Transverse colon (tissue), 4 donors: ENCODE results near the gene PPAN. TPM values are rescaled to one million over a fixed set of nuclear protein-coding genes. Genes with fewer than 3 reads are reported as not detected.

ENCODE experiments used
- DNase-seq: peaks from one replicate; pipeline ENCODE4 v3.0.0-alpha.2; 2019
- H3K27ac ChIP-seq, 4 donors: fragments of 200-600 bp; sonication (generic); 2 replicates each; pipeline ENCODE4 v1.5.1; 2016 to 2018; ENCODE audit warnings: inconsistent platforms in 4 of 4
- H3K27me3 ChIP-seq: fragments of 200-600 bp; sonication (generic); 2 replicates; pipeline ENCODE4 v1.5.1; 2017; ENCODE audit warnings: inconsistent platforms
- H3K36me3 ChIP-seq, 4 donors: fragments of 200-600 bp; sonication (generic); 2 replicates each; pipeline ENCODE4 v1.5.1; 2017 to 2019; ENCODE audit warnings: inconsistent platforms in 4 of 4
- H3K4me1 ChIP-seq, 4 donors: fragments of 200-600 bp; sonication (generic); 2 replicates each; pipeline ENCODE4 v1.5.1; 2017 to 2020; ENCODE audit warnings: inconsistent platforms in 4 of 4
- H3K4me3 ChIP-seq, 4 donors: fragments of 200-600 bp; sonication (generic); 1 replicate in 1 of 4; 2 replicates in 3 of 4; pipeline versions ENCODE4 v1.5.1 to v1.6.1; 2017 to 2019; ENCODE audit warnings: inconsistent platforms in 4 of 4
- H3K9me3 ChIP-seq, 2 donors: fragments of 200-600 bp; sonication (generic); 2 replicates each; pipeline ENCODE4 v1.5.1; 2017 to 2019; ENCODE audit warnings: inconsistent platforms in 2 of 2
- CTCF ChIP-seq, 5 experiments: fragments of 200-600 bp in 3 of 5; fragments of 450-650 bp in 2 of 5; sonication (generic) in 3 of 5; IDR thresholded peaks; 1 replicate in 2 of 5; 2 replicates in 3 of 5; pipeline ENCODE4 v1.5.1; 2016 to 2017; ENCODE audit warnings: antibody characterized with exemption in 5 of 5, inconsistent platforms in 3 of 5, mild to moderate bottlenecking in 2 of 5, moderate library complexity in 1 of 5
- EP300 ChIP-seq: sonication (generic); formaldehyde crosslinking; IDR thresholded peaks from one replicate; pipeline ENCODE4 v1.6.1; 2017; ENCODE audit warnings: antibody characterized with exemption, low read depth
- POLR2A ChIP-seq: fragments of 450-650 bp; IDR thresholded peaks from one replicate; pipeline ENCODE4 v1.6.1; 2016; ENCODE audit warnings: antibody characterized with exemption, mild to moderate bottlenecking, moderate library complexity
- POLR2AphosphoS5 ChIP-seq, 3 donors: sonication (generic); formaldehyde crosslinking; IDR thresholded peaks; one replicate each; pipeline ENCODE4 v1.6.1; 2016; ENCODE audit warnings: antibody characterized with exemption in 3 of 3
- WGBS, 2 donors: methylation state at CpG; one replicate each; pipeline ENCODE4 v1.1.5; 2018; ENCODE audit warnings: low coverage in 1 of 2; 5-methylcytosine and 5-hydroxymethylcytosine counted together
- in situ Hi-C, 4 donors: fragments of 200-750 bp; cut with MboI; loops; one replicate each; pipeline versions ENCODE4 v1.15.0 to v1.15.1; 2017; ENCODE audit warnings: low sequenced_read_pairs in 3 of 4, low pct_ligation_motif_present in 1 of 4, low pct_unique_long_range_greater_than_20kb in 1 of 4
- intact Hi-C: fragments of 100-400 bp; cut with DNase I; formaldehyde crosslinking; loops from one replicate; pipeline ENCODE4 v1.15.1; 2023; ENCODE audit warnings: low total_unique reads
- total RNA-seq, 4 donors: library from RNA; depleted of rRNA; stranded (reverse); fragments of >200 nt; gene quantifications; one replicate each; pipeline ENCODE4 v1.1.0, GENCODE V29; 2016

Gene PPAN
- total RNA-seq, 4 donors from 2014 or later, result 10.1 to 31.8 (median 21.5) TPM

- in situ Hi-C loops (no loop called here), intact Hi-C loops (no loop called here)
- Histone ChIP-seq H3K4me1 (peaks cover 0 to 6% (median 2%) of the 10 kb centered on the region in 4 donors), H3K27ac (no peak overlapping the region), H3K4me3 (no peak overlapping the region), H3K9me3 (no peaks in the 10 kb centered on the region), H3K27me3 (no peaks in the 10 kb centered on the region), H3K36me3 (peaks cover 0 to 38% (median 15%) of the 10 kb centered on the region in 4 donors)
- TF ChIP-seq CTCF (IDR thresholded peaks at IDR 0.05), result no peak
- no peak for TF ChIP-seq EP300
- TF ChIP-seq POLR2AphosphoS5 (IDR thresholded peaks at IDR 0.05), result no peak
- no peak for TF ChIP-seq POLR2A
- DNase-seq, result no peak
- 95 to 97% methylated on average over 12 to 23 of the region's 23 CpGs for WGBS, 2 donors
These were observed 33.8 kb downstream of the PPAN start for GRCh38 chr19:10139952-10140351.

- Histone ChIP-seq H3K4me1 (peaks cover 0 to 6% (median 2%) of the 10 kb centered on the region in 4 donors), H3K4me3 (no peak overlapping the region), H3K27me3 (no peaks in the 10 kb centered on the region), H3K36me3 (peaks cover 0 to 52% (median 17%) of the 10 kb centered on the region in 4 donors), H3K9me3 (no peaks in the 10 kb centered on the region), H3K27ac (no peak overlapping the region)
- TF ChIP-seq EP300 (no peak), CTCF (IDR thresholded peaks at IDR 0.05) (no peak), POLR2AphosphoS5 (IDR thresholded peaks at IDR 0.05) (no peak), POLR2A (no peak)
- no peak for DNase-seq
- intact Hi-C loops, result no loop called here
- 89 to 90% methylated on average over 5 to 13 of the region's 13 CpGs for WGBS, 2 donors
- in situ Hi-C loops, result no loop called here
These were observed 35.3 kb downstream of the PPAN start for GRCh38 chr19:10141479-10141878.

- H3K4me3 ChIP-seq, result no peak overlapping the region
- H3K9me3 ChIP-seq, result no peaks in the 10 kb centered on the region
- WGBS, 2 donors, result 88% methylated on average over 18 of the region's 18 CpGs; no CpG with 5 or more reads in 1 of the 2 donors
- TF ChIP-seq POLR2AphosphoS5 (IDR thresholded peaks at IDR 0.05) (no peak), EP300 (no peak), POLR2A (no peak), CTCF (IDR thresholded peaks at IDR 0.05) (no peak)
- peaks cover 0 to 6% (median 2%) of the 10 kb centered on the region in 4 donors for H3K4me1 ChIP-seq
- DNase-seq, result no peak
- in situ Hi-C loops (no loop called here), intact Hi-C loops (no loop called here)
- H3K27ac ChIP-seq, result peak overlapping the region; percentile 44 to 76 (median 70)
- no peaks in the 10 kb centered on the region for H3K27me3 ChIP-seq
- peaks cover 0 to 54% (median 17%) of the 10 kb centered on the region in 4 donors for H3K36me3 ChIP-seq
These were observed 35.8 kb downstream of the PPAN start for GRCh38 chr19:10141973-10142372.

GRCh38 chr19:10142701-10143375 lies 36.7 kb downstream of the PPAN start:
- Histone ChIP-seq H3K4me1 (peaks cover 0 to 6% (median 2%) of the 10 kb centered on the region in 4 donors), H3K9me3 (no peaks in the 10 kb centered on the region), H3K36me3 (peaks cover 0 to 45% (median 17%) of the 10 kb centered on the region in 4 donors), H3K27me3 (no peaks in the 10 kb centered on the region), H3K4me3 (no peak overlapping the region), H3K27ac (peak overlapping the region; percentile 44 to 76 (median 70))
- TF ChIP-seq CTCF (IDR thresholded peaks at IDR 0.05), result peak in 2 of 5 experiments; percentile 8 to 41
- TF ChIP-seq POLR2A, result peak; percentile 37
- peak in 1 of 3 donors; percentile 34 for TF ChIP-seq POLR2AphosphoS5 (IDR thresholded peaks at IDR 0.05)
- TF ChIP-seq EP300, result no peak
- in situ Hi-C loops, result no loop called here
- intact Hi-C loops, result no loop called here
- 56% methylated on average over 15 of the region's 15 CpGs; no CpG with 5 or more reads in 1 of the 2 donors for WGBS, 2 donors
- peak; percentile 48 for DNase-seq
